HAP-1 (cell line): ENCODE measurements around the gene PLA2G10.
"Not testable (repeated sequence)": the region's sequence is repeated elsewhere in the genome, so short reads cannot be mapped to it uniquely, and the experiment has no call there.

ENCODE experiments used
- DNase-seq, 2 experiments: peaks; one replicate each; pipeline ENCODE4 v3.0.0-alpha.2; 2016 to 2020; ENCODE audit warnings: low spot score in 2 of 2
- H3K27me3 ChIP-seq: fragments of 250-450 bp; sonication (Bioruptor Pico); 2 replicates; pipeline ENCODE4 v1.5.1; 2020; ENCODE audit warnings: low read depth, mild to moderate bottlenecking, moderate library complexity
- H3K36me3 ChIP-seq: fragments of 250-450 bp; sonication (Bioruptor Pico); replicated peaks from 2 replicates; pipeline ENCODE4 v1.5.1; 2020; ENCODE audit warnings: mild to moderate bottlenecking
- H3K4me1 ChIP-seq: fragments of 250-450 bp; sonication (Bioruptor Pico); 2 replicates; pipeline ENCODE4 v1.5.1; 2020; ENCODE audit warnings: mild to moderate bottlenecking
- H3K4me3 ChIP-seq: fragments of 250-450 bp; sonication (Bioruptor Pico); 2 replicates; pipeline ENCODE4 v1.5.1; 2020; ENCODE audit warnings: mild to moderate bottlenecking, moderate library complexity
- H3K9me3 ChIP-seq: fragments of 250-450 bp; sonication (Bioruptor Pico); 2 replicates; pipeline ENCODE4 v1.5.1; 2020; ENCODE audit warnings: mild to moderate bottlenecking, moderate library complexity
- in situ Hi-C: fragments of 300-500 bp; cut with MboI; formaldehyde crosslinking; loops from 3 replicates; pipeline ENCODE4 v1.14.3; 2020; ENCODE audit warnings: low sequenced_read_pairs, inconsistent platforms, mixed read lengths

PLA2G10 gene

DNA sequence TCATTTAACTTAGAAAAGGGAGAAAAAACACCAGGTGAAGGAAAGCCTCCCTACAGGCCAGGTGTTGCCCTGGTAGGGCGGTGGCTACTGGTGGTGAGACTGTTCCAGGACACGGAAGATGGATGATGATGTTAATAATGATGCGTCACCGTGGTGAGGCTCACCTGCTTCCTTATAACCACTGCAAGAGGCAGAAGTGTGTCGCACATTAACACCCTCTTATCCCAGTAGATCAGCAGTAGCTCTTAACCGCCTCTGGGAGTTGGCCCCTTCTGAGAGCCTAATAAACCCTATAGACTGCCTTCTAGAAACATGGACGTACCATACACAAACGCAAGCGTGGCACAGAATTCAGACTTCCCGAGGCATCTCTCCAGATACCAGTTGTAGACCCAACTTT, 53.6 kb downstream of the PLA2G10 start:
- Histone ChIP-seq H3K4me3 (no peak overlapping the region), H3K4me1 (peaks cover 12% of the 10 kb centered on the region), H3K27me3 (no peaks in the 10 kb centered on the region), H3K36me3 (peaks cover 47% of the 10 kb centered on the region), H3K9me3 (no peaks in the 10 kb centered on the region)
- in situ Hi-C loops = no loop called here
- DNase-seq = no peak

DNA sequence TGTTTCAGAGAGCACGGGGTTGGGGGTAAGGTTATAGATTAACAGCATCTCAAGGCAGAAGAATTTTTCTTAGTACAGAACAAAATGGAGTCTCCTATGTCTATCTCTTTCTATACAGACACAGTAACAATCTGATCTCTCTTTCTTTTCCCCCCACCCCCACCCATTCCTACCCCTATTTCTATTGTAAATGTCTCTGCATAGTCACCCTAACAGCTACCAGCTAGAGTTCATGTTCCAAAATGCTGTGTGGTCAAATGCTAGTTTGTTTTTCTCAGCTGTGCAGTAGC, 57.2 kb downstream of the PLA2G10 start:
- H3K4me1 ChIP-seq = peaks cover 26% of the 10 kb centered on the region
- in situ Hi-C loops, DNase-seq, H3K9me3 ChIP-seq, H3K27me3 ChIP-seq, H3K4me3 ChIP-seq: not testable (repeated sequence)
- peaks cover 27% of the 10 kb centered on the region for H3K36me3 ChIP-seq

DNA sequence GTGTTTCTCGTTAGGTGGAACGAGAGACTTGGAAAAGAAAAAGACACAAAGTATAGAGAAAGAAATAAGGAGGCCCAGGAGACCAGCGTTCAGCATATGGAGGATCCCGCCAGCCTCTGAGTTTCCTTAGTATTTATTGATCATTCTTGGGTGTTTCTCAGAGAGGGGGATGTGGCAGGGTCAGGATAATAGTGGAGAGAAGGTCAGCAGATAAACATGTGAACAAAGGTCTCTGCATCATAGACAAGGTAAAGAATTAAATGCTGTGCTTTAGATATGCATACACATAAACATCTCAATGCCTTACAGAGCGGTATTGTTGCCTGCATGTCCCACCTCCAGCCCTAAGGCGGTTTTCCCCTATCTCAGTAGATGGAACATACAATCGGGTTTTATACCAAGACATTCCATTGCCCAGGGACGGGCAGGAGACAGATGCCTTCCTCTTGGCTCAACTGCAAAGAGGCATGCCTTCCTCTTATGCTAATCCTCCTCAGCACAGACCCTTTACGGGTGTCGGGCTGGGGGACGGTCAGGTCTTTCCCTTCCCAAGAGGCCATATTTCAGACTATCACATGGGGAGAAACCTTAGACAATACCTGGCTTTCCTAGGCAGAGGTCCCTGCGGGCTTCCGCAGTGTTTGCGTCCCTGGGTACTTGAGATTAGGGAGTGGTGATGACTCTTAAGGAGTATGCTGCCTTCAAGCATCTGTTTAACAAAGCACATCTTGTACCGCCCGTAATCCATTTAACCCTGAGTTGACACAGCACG, 57.7 kb downstream of the PLA2G10 start:
- H3K9me3 ChIP-seq, in situ Hi-C loops, H3K27me3 ChIP-seq: not testable (repeated sequence)
- peak overlapping the region; percentile 15 for H3K4me3 ChIP-seq
- peaks cover 26% of the 10 kb centered on the region for H3K4me1 ChIP-seq
- H3K36me3 ChIP-seq = peaks cover 27% of the 10 kb centered on the region
- peak; percentile 76 to 82 for DNase-seq

DNA sequence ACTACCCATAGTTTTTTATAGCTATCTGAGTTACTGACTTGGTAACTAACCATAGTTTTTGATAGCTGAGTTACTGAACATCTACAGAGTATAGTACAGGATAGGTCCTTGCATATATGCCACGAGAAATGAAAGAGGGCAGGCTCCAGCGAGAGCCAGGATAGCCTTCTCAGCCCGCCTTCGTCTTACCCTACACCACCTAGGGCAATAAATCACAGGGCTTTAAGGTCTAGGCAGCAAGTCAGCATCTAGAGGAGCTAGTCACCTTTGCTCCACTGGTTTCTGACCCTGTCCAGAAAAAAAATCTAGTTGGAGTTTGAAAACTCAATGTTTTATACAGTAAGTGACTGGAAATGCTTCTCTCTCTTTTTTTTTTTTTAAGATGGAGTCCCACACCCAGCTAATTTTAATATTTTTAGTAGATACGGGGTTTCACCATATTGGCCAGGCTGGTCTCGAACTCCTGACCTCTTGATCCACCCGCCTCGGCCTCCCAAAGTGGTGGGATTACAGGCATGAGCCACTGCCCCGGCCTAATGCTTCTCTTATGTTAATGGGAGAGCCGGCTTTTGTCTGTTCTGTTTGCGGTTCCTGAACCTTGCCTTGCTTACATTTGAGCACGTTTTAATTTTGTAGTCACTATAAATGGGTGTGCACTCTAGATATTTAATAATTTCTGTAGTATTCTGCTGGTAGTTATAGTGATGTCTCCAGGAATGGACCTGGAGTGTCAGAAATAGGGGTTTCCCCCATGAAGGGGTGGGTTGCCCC, 58.5 kb downstream of the PLA2G10 start:
- H3K36me3 ChIP-seq = peaks cover 21% of the 10 kb centered on the region
- in situ Hi-C loops = no loop called here
- no peaks in the 10 kb centered on the region for H3K9me3 ChIP-seq
- H3K4me3 ChIP-seq = peak overlapping the region; percentile 15
- peaks cover 28% of the 10 kb centered on the region for H3K4me1 ChIP-seq
- no peaks in the 10 kb centered on the region for H3K27me3 ChIP-seq
- peak; percentile 62 to 70 for DNase-seq

DNA sequence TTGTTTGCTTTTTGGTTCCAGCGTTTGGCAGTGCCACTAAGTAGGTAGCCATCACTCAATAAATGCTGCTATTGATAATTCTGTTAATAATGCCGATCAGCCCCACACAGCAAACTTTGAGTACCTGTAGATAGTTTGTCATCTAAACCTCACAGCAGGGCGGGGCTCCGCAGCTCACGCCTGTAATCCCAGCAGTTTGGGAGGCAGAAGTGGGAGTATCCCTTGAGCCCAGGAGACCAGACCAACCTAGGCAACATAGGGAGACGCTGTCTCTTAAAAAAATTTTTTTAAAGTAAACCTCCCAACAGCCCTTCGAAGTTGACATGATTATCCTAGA, 59.8 kb downstream of the PLA2G10 start:
- in situ Hi-C loops = no loop called here
- Histone ChIP-seq H3K36me3 (peaks cover 16% of the 10 kb centered on the region), H3K27me3 (no peaks in the 10 kb centered on the region), H3K4me3 (peak overlapping the region; percentile 86), H3K4me1 (peaks cover 31% of the 10 kb centered on the region), H3K9me3 (no peaks in the 10 kb centered on the region)
- no peak for DNase-seq

GRCh38 chr16:14632693-14633569, 61.2 kb downstream of the PLA2G10 start, which contains the start of gene BFAR:
TSS of gene BFAR (plus strand) at chr16:14632951. CDS start at chr16:14644347, 11,396 bp downstream.
- Histone ChIP-seq H3K4me1 (peaks cover 39% of the 10 kb centered on the region), H3K27me3 (no peaks in the 10 kb centered on the region), H3K9me3 (no peaks in the 10 kb centered on the region), H3K36me3 (peaks cover 4% of the 10 kb centered on the region), H3K4me3 (peak within 1 kb of the TSS; percentile 86)
- DNase-seq = peak; percentile 96 to 99
- in situ Hi-C loops = no loop called here

DNA sequence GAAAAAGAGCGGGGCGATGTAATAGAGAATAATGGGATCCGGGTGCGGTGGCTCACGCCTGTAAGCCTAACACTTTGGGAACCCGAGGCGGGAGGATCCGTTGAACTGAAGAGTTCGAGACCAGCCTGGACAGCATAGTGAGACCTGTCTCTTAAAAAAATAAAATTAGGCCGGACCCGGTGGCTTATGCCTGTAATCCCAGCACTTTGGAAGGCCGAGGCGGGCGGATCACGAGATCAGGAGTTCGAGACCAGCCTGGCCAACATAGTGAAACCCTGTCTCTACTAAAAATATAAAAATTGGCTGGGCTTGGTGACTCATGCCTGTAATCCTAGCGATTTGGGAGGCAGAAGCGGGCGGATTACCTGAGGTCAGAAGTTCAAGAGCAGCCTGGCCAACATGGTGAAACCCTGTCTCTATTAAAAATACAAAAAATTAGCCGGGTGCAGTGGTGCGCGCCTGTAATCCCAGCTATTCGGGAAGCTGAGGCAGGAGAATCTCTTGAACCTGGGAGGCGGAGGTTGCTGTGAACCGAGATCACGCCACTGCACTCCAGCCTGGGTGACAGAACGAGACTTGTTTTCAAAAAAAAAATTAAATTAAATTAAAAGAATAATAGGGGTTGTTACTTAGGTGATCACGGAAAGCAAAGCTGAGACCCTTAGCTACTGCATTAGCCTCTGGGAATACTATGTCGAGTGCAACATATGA, 63.3 kb downstream of the PLA2G10 start:
- Histone ChIP-seq H3K4me3 (peak overlapping the region; percentile 89; the same call in 1 of the 2 replicates), H3K4me1 (peaks cover 28% of the 10 kb centered on the region), H3K36me3 (peaks cover 19% of the 10 kb centered on the region)
- in situ Hi-C loops, DNase-seq, H3K27me3 ChIP-seq, H3K9me3 ChIP-seq: not testable (repeated sequence)

- Histone ChIP-seq H3K4me3 (peak within 1 kb of the TSS; percentile 89), H3K9me3 (no peaks in the 10 kb centered on the region), H3K36me3 (peaks cover 25% of the 10 kb centered on the region), H3K27me3 (no peaks in the 10 kb centered on the region), H3K4me1 (peaks cover 22% of the 10 kb centered on the region)
- in situ Hi-C loops = no loop called here
- peak; percentile 96 to 99 for DNase-seq
Observed at GRCh38 chr16:14629919-14630619, 64.0 kb downstream of the PLA2G10 start, which contains the start of gene PARN. TSS of gene PARN (minus strand) at chr16:14630260. CDS start at chr16:14630125, 135 bp downstream.

DNA sequence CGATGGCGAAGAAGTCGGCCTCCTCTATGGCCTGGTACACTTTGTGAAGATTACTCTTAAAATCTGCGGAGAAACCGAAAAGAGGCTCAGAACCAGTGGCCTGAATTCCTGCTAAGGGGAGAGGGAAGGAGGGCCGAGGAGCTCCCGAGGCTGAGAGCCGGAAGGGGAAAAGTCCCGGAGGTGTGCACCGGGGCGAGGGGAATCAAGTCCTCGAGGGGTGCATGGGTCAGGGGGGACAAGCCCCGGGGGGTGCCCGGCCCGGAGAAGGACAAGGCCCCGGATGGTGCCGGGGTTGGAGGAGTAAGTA, 64.5 kb downstream of the PLA2G10 start:
- H3K27me3 ChIP-seq = no peaks in the 10 kb centered on the region
- DNase-seq = no peak
- in situ Hi-C loops = no loop called here

GRCh38 chr16:14628806-14629611, 65.1 kb downstream of the PLA2G10 start:
- DNase-seq = peak in 1 of 2 experiments; percentile 24
- in situ Hi-C loops = no loop called here
- H3K4me1 ChIP-seq = peaks cover 13% of the 10 kb centered on the region
- no peaks in the 10 kb centered on the region for H3K9me3 ChIP-seq
- peak overlapping the region; percentile 89 for H3K4me3 ChIP-seq
- H3K36me3 ChIP-seq = peaks cover 30% of the 10 kb centered on the region
- H3K27me3 ChIP-seq = no peaks in the 10 kb centered on the region

More for the DNA sequence above, 64.5 kb downstream of the PLA2G10 start:
- Histone ChIP-seq H3K36me3 (peaks cover 24% of the 10 kb centered on the region), H3K4me3 (peak overlapping the region; percentile 89), H3K9me3 (no peaks in the 10 kb centered on the region), H3K4me1 (peaks cover 17% of the 10 kb centered on the region)

- in situ Hi-C loops = no loop called here
- DNase-seq = no peak
- Histone ChIP-seq H3K27me3 (no peaks in the 10 kb centered on the region), H3K4me1 (peaks cover 13% of the 10 kb centered on the region), H3K36me3 (peaks cover 42% of the 10 kb centered on the region), H3K4me3 (no peak overlapping the region), H3K9me3 (no peaks in the 10 kb centered on the region)
Observed at GRCh38 chr16:14627078-14627477, 67.0 kb downstream of the PLA2G10 start.
